ENCODE measurements around the gene KLF17.

DNA sequence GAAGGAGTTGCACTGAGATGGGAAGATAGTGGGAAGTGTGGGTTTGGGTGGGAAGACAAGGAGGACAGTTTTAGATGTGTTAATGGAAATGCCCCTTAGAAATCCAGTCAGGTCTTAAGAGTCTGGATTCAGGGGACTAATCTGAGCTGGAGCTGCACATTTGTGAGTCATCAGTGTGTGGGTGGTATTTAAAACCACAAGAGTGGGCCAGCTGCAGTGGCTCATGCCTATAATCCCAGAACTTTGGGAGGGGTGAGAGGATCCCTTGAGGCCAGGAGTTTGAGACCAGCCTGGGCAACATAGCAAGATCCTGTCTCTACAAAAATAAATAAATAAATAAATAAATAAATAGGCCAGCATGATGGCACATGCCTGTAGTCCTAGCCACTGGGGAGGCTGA lies 46.4 kb upstream of the KLF17 start:
- TF ChIP-seq, protein P1, sequence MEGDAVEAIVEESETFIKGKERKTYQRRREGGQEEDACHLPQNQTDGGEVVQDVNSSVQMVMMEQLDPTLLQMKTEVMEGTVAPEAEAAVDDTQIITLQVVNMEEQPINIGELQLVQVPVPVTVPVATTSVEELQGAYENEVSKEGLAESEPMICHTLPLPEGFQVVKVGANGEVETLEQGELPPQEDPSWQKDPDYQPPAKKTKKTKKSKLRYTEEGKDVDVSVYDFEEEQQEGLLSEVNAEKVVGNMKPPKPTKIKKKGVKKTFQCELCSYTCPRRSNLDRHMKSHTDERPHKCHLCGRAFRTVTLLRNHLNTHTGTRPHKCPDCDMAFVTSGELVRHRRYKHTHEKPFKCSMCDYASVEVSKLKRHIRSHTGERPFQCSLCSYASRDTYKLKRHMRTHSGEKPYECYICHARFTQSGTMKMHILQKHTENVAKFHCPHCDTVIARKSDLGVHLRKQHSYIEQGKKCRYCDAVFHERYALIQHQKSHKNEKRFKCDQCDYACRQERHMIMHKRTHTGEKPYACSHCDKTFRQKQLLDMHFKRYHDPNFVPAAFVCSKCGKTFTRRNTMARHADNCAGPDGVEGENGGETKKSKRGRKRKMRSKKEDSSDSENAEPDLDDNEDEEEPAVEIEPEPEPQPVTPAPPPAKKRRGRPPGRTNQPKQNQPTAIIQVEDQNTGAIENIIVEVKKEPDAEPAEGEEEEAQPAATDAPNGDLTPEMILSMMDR (optimal IDR thresholded peaks at IDR 0.05 in 1 of 3, IDR thresholded peaks at IDR 0.05 in 1 of 3, conservative IDR thresholded peaks at IDR 0.05 in 1 of 3; ENCODE audit: extremely low read depth in 1 of 3, insufficient read depth in 2 of 3, low read length in 3 of 3): no peak
- TF ChIP-seq EZH2 (IDR thresholded peaks at IDR 0.05; ENCODE audit: low read length): no peak
